GM08714 (cell line): ENCODE data around the gene ACSF3.
"Not testable (repeated sequence)": the region's sequence is repeated elsewhere in the genome, so short reads cannot be mapped to it uniquely, and the experiment has no call there.

Source experiments
- H3K4me3 ChIP-seq: fragments of 200-500 bp; sonication (Bioruptor generic); 2 replicates; pipeline ENCODE4 v1.5.1; 2014; ENCODE audit warnings: mild to moderate bottlenecking, low read length, inconsistent platforms
- ZNF274 ChIP-seq: IDR thresholded peaks from 2 replicates; pipeline ENCODE4 v1.6.1; 2012; ENCODE audit warnings: mild to moderate bottlenecking, low read depth, low read length

The ACSF3 gene

DNA sequence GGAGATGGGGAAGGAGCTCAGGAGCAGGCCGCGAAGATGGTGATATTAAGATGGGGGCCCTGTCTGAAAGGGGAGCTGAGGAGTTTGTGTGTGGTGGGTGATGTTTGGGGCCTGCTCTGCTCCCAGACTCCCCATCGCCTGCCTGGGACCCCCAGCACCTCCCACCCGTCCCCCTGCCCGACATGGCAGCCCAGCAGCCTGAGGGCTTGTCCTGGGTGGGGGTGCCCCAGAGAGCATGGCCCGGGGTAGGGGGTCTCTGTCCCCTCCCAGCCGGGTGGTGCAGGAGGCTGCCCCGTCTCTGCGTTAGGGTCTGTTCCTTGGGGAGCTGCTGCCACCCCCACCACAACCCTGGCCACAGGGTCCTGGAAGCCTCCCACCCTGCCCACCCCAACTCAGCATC, 83.1 kb downstream of the ACSF3 start:
- TF ChIP-seq ZNF274: no peak
- H3K4me3 ChIP-seq: no peak overlapping the region

- no peak overlapping the region for H3K4me3 ChIP-seq
- no peak for TF ChIP-seq ZNF274
These were observed 83.8 kb downstream of the ACSF3 start for GRCh38 chr16:89177501-89177900.

DNA sequence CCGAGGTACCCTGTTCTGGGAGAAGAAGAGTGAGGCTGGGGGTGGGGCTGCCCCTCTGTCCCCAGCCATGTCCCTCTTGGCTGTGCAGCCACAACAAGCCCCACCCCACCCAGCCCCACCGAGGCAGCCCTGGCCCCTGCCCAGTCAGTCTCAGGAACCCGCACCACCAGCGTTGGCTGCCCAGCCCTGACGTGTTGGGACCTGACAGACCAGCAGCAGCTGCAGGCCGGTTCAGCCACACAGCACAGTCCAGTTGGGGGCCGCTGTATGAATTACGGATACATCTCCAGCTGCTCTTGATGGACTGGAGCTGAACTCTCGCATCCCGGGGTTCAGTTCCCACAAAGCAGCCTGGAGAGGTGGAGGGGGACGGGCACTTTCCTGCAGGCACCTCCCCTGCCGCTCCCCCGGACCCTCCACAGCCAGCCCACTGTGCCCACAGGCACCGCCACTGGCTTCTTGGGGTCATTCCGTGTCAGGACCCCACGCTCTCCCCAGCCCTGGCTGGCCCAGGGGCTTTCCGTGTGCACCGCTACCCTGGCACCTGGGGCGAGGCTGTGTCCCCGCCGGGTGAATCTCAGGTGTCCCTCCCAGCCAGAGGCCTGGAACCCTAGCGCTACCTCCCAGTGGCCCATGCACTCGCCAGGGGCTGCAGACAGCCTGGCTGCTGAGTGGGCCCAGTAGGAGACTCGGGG, 84.9 kb downstream of the ACSF3 start:
- H3K4me3 ChIP-seq: no peak overlapping the region
- no peak for TF ChIP-seq ZNF274

DNA sequence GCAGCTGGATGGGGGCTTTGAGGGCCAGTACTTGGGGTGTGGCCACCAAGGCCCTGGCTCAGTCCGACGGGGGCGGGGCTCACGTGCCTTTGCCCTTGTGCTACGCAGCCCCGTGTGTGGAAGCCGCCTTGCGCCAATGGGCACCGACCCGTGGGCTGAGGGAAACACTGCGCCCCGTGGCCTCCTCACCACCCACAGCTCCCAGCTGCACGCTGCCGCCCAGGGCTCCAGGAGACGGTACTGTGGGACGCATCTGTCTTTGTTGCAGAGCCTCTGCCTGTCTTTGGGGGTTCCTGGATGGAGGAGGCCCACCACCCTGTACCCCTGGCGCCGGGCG, 85.5 kb downstream of the ACSF3 start:
- H3K4me3 ChIP-seq: no peak overlapping the region
- no peak for TF ChIP-seq ZNF274

DNA sequence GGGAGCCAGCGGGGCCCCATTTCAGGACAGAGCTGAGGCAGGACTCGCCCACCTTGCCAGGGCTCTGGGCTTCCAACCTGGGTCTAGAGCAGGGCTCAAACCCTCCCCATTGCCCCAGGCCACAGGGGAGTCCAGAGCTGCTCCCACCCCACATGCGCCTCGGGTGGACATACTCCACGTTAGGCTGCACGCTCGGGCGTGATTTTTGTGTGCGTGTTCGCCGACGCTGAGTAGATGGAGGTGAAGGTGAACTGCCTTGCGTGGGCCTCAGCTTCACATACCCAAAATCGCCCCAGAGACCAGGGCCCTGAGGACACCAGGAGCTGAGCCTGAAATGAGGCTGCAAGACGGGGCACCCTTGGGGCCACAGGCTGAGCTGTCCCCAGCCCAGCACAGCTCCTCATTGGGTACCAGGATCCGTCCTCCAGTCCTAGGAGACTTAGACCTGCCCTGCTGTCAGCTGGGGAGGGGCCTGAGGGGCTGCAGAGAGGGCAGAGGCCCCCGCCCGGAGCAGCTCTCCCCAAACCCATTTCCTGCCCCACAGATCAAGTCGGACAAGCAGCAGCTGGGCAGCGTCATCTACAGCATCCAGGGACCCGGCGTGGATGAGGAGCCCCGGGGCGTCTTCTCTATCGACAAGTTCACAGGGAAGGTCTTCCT, 86.1 kb downstream of the ACSF3 start:
- no peak for TF ChIP-seq ZNF274
- no peak overlapping the region for H3K4me3 ChIP-seq

DNA sequence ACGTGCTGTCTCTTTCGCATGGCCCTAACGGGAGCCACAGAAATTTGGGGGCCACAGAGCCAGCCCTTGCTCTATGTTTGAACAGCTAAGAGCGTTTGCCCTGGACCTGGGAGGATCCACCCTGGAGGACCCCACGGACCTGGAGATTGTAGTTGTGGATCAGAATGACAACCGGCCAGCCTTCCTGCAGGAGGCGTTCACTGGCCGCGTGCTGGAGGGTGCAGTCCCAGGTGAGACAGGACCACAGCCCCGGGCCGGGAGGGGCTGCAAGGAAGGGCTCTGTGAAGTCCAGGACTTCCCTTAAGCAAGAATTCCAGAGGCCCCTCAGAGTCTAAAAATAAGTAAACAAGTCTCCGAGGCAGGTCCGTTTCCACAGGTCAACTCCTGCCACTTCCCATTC, 89.8 kb downstream of the ACSF3 start:
- no peak for TF ChIP-seq ZNF274
- H3K4me3 ChIP-seq: no peak overlapping the region

DNA sequence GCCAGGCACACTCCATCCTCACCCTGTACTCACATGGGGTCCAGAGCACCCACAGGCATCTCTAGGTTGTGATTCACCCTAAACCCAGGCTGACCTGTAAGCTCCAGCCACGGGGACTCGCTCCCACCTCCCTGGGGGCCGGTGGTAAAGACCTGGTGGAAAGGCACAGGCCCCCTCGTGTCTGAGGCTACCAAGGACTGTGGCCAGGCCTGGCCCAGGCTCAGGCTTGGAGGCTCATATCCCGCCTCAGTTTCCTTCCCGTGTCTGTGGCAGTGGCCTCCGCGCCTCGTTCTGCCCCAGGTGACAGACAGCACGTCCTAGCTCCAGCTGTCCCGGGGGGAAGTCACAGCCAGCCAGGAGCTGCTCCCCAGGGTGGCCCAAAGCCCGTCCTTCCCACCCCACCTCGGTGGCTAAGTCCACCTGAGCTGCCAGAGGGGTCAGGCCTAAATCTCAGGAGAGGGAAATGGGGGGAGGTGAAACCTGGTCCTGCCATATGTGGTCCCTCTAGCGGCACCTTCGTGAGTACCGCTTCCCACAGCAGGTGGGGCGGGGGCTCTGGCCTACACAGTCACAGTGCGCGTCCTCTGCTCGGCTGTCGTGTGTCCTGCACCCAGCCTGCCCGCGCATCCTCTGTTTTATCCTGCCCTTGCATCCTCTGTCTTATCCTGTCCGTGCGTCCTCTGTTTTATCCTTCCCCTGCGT, 90.5 kb downstream of the ACSF3 start:
- H3K4me3 ChIP-seq: no peak overlapping the region
- no peak for TF ChIP-seq ZNF274

GRCh38 chr16:89184677-89184932, 91.0 kb downstream of the ACSF3 start:
- TF ChIP-seq ZNF274: no peak
- no peak overlapping the region for H3K4me3 ChIP-seq

DNA sequence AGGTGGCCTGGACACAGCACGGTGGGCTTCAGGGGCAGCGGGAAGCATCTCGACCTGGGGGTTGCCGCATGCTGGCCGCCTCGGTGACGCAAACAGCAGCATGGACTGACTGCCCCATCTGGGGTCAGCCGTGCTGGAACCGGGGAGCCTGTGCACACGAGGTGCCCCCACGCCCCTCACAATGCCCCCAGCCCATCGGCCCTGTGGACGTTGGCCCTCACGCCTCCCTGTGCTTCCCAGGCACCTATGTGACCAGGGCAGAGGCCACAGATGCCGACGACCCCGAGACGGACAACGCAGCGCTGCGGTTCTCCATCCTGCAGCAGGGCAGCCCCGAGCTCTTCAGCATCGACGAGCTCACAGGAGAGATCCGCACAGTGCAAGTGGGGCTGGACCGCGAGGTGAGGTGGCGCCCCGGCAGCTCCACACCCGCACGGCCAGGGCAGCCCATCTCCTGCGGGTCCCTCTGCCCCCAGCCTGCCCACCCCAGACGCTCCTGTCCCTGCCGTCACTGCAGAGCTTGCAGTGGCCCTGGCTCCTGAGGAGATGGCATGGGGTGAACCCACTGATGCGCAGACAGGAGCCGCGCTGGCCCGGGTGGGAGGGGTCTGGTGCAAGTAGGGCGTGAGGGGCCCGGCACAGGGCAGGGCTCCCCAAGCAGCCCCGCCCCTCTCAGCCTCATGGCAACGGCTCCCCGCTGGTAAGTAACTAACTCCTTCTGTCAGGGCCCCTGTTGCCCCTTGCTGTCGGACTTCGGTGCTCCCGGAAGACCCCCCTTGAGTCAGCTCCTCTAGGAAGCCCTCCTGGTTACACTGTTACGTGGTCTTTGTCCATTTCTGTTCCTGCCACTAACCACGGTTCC, 91.5 kb downstream of the ACSF3 start:
- no peak for TF ChIP-seq ZNF274
- H3K4me3 ChIP-seq: no peak overlapping the region

- H3K4me3 ChIP-seq: not testable (repeated sequence)
These were observed 92.4 kb downstream of the ACSF3 start for GRCh38 chr16:89185887-89186592.

GRCh38 chr16:89186593-89187031, 93.0 kb downstream of the ACSF3 start:
- H3K4me3 ChIP-seq: not testable (repeated sequence)

GRCh38 chr16:89187032-89187769, 93.5 kb downstream of the ACSF3 start:
- no peak for TF ChIP-seq ZNF274

GRCh38 chr16:89187770-89188392, 94.2 kb downstream of the ACSF3 start:
- no peak for TF ChIP-seq ZNF274
- H3K4me3 ChIP-seq: no peak overlapping the region

More at GRCh38 chr16:89187032-89187769, 93.5 kb downstream of the ACSF3 start:
- no peak overlapping the region for H3K4me3 ChIP-seq

- not testable (repeated sequence) for H3K4me3 ChIP-seq
These were observed 95.1 kb downstream of the ACSF3 start for GRCh38 chr16:89188471-89189357.
